ENCODE measurements around the gene NCOA3. TPM values are rescaled to one million over a fixed set of nuclear protein-coding genes. Genes with fewer than 3 reads are reported as not detected.
A peak's percentile ranks its signal among the peaks of the same experiment; 100 is the strongest.

Gene NCOA3
- total and polyA plus RNA-seq, 10 of the 15 experiments (the other 5 are each of a cell fraction or from before 2014, with no cell fraction given), result 16.9 to 96.2 (median 73.6) TPM

GRCh38 chr20:47654370-47654769 is 152.7 kb downstream of the NCOA3 start:
- Histone ChIP-seq H3K4me3 (no peak overlapping the region), H3K9me3 (replicated peaks; ENCODE audit: control insufficient read depth, insufficient read depth, low read length) (no peaks in the 10 kb centered on the region), H3K4me2 (ENCODE audit: control insufficient read depth, insufficient read depth) (no peak overlapping the region), H4K20me1 (ENCODE audit: control insufficient read depth, insufficient read depth) (no peaks in the 10 kb centered on the region), H3K36me3 (ENCODE audit: control insufficient read depth in 2 of 2, insufficient read depth in 2 of 2, low read length in 1 of 2) (peaks cover 11 to 56% of the 10 kb centered on the region in 2 experiments), H3K4me1 (ENCODE audit: control insufficient read depth, insufficient read depth, low read length) (no peaks in the 10 kb centered on the region), H3K79me2 (ENCODE audit: control insufficient read depth, insufficient read depth, low read length) (no peaks in the 10 kb centered on the region), H3K27ac (ENCODE audit: control insufficient read depth, insufficient read depth) (no peak overlapping the region), H2AFZ (ENCODE audit: control insufficient read depth, low read depth, low read length) (no peak overlapping the region), H3K9ac (ENCODE audit: control insufficient read depth, insufficient read depth, low read length) (no peak overlapping the region), H3K27me3 (replicated peaks in 1 of 2; ENCODE audit: control insufficient read depth in 2 of 2, insufficient read depth in 2 of 2, low read length in 1 of 2) (no peaks in the 10 kb centered on the region)
- BruUV-seq (replicated peaks), result no TSS peak
- no peak for FAIRE-seq
- no peak for DNase-seq (ENCODE audit: low read depth, low spot score)
- no peak for TF ChIP-seq BMI1 (IDR thresholded peaks at IDR 0.05; ENCODE audit: borderline replicate concordance)
- no peak for TF ChIP-seq SMAD5 (IDR thresholded peaks at IDR 0.05; ENCODE audit: low read depth)
- TF ChIP-seq HDAC2 (IDR thresholded peaks at IDR 0.05), result no peak
- TF ChIP-seq POLR2AphosphoS5 (IDR thresholded peaks at IDR 0.05; ENCODE audit: low read length), result no peak
- TF ChIP-seq CHD1 (IDR thresholded peaks at IDR 0.05; ENCODE audit: low read depth, low read length), result no peak
- no peak for TF ChIP-seq EP300 (IDR thresholded peaks at IDR 0.05; ENCODE audit: borderline replicate concordance in 1 of 2, control insufficient read depth in 1 of 2, low read depth in 2 of 2, low read length in 2 of 2)
- in situ Hi-C loops (cut with MboI), result no loop called here
- ChIA-PET CTCF (interaction anchor here (0.7 kb wide), 1 partner anchor 9 kb away, joined by 3 read pairs; no protein-coding TSS in a partner anchor), RAD21 (ENCODE audit: unreplicated experiment) (no interaction called here), SMC1A (ENCODE audit: uncharacterized antibody, unreplicated experiment) (no interaction called here), POLR2A (no interaction called here)
- 100% methylated on average over 1 of the region's 1 CpG for WGBS (ENCODE audit: insufficient coverage, insufficient replicate concordance, low lambda C conversion rate, missing lambda C conversion rate)
- ATAC-seq, result no peak
- intact Hi-C loops (cut with micrococcal nuclease; ENCODE audit: unreplicated experiment), result no loop called here

- FAIRE-seq (no peak), DNase-seq (ENCODE audit: low read depth, low spot score) (no peak), ATAC-seq (no peak)
- intact Hi-C loops (cut with micrococcal nuclease; ENCODE audit: unreplicated experiment) (no loop called here), in situ Hi-C loops (cut with MboI) (no loop called here)
- RAD21 ChIA-PET (ENCODE audit: unreplicated experiment), result no interaction called here
- Histone ChIP-seq H3K9ac (ENCODE audit: control insufficient read depth, insufficient read depth, low read length) (no peak overlapping the region), H3K79me2 (ENCODE audit: control insufficient read depth, insufficient read depth, low read length) (no peaks in the 10 kb centered on the region), H3K27ac (ENCODE audit: control insufficient read depth, insufficient read depth) (no peak overlapping the region), H3K36me3 (ENCODE audit: control insufficient read depth in 2 of 2, insufficient read depth in 2 of 2, low read length in 1 of 2) (peaks cover 9 to 50% of the 10 kb centered on the region in 2 experiments), H4K20me1 (ENCODE audit: control insufficient read depth, insufficient read depth) (no peaks in the 10 kb centered on the region), H3K27me3 (replicated peaks in 1 of 2; ENCODE audit: control insufficient read depth in 2 of 2, insufficient read depth in 2 of 2, low read length in 1 of 2) (no peaks in the 10 kb centered on the region), H3K4me2 (ENCODE audit: control insufficient read depth, insufficient read depth) (no peak overlapping the region), H3K4me3 (no peak overlapping the region), H2AFZ (ENCODE audit: control insufficient read depth, low read depth, low read length) (no peak overlapping the region), H3K4me1 (ENCODE audit: control insufficient read depth, insufficient read depth, low read length) (no peaks in the 10 kb centered on the region), H3K9me3 (replicated peaks; ENCODE audit: control insufficient read depth, insufficient read depth, low read length) (no peaks in the 10 kb centered on the region)
- BruUV-seq (replicated peaks), result no TSS peak
- POLR2A ChIA-PET, result no interaction called here
- SMC1A ChIA-PET (ENCODE audit: uncharacterized antibody, unreplicated experiment), result no interaction called here
- CTCF ChIA-PET, result no interaction called here
- TF ChIP-seq EP300 (IDR thresholded peaks at IDR 0.05; ENCODE audit: borderline replicate concordance in 1 of 2, control insufficient read depth in 1 of 2, low read depth in 2 of 2, low read length in 2 of 2) (no peak), E2F8 (IDR thresholded peaks at IDR 0.05; ENCODE audit: low read depth, partially characterized antibody) (no peak), MAX (IDR thresholded peaks at IDR 0.05; ENCODE audit: low read depth, low read length) (no peak), PRDM15 (CRISPR knock-in tag; IDR thresholded peaks at IDR 0.05) (no peak), FOS (IDR thresholded peaks at IDR 0.05; ENCODE audit: borderline replicate concordance, extremely low read depth, insufficient read length) (no peak), ETV6 (conservative IDR thresholded peaks at IDR 0.05 in 1 of 2, IDR thresholded peaks at IDR 0.05 in 1 of 2; ENCODE audit: borderline replicate concordance in 1 of 2, low read depth in 1 of 2) (peak in 1 of 2 experiments; percentile 93; a peak in 1 of 4 replicates)
Observed at GRCh38 chr20:47655635-47656034, 153.9 kb downstream of the NCOA3 start.

Data from GM12878 (cell line).